Uterus (tissue), 4 donors: ENCODE results near the gene ZFAND3. TPM values are rescaled to one million over a fixed set of nuclear protein-coding genes. Genes with fewer than 3 reads are reported as not detected.
"Not testable (repeated sequence)": the region's sequence is repeated elsewhere in the genome, so short reads cannot be mapped to it uniquely, and the experiment has no call there.

Experiments used
- DNase-seq, 2 donors: peaks; one replicate each; pipeline ENCODE4 v3.0.0-alpha.2; 2019 to 2020
- H3K27ac ChIP-seq, 2 donors: fragments of 200-600 bp; sonication (generic); 1 replicate in 1 of 2; 2 replicates in 1 of 2; pipeline ENCODE4 v1.5.1; 2016 to 2018
- H3K27me3 ChIP-seq, 2 donors: fragments of 200-600 bp; sonication (generic); one replicate each; pipeline ENCODE4 v1.5.1; 2018 to 2019; ENCODE audit warnings: control low read depth in 1 of 2
- H3K36me3 ChIP-seq, 2 donors: fragments of 200-600 bp; sonication (generic); one replicate each; pipeline ENCODE4 v1.5.1; 2019; ENCODE audit warnings: control low read depth in 1 of 2
- H3K4me1 ChIP-seq, 2 donors: fragments of 200-600 bp; sonication (generic); one replicate each; pipeline ENCODE4 v1.5.1; 2018 to 2019; ENCODE audit warnings: control low read depth in 1 of 2
- H3K4me3 ChIP-seq, 2 donors: fragments of 200-600 bp; sonication (generic); 1 replicate in 1 of 2; 2 replicates in 1 of 2; pipeline ENCODE4 v1.5.1; 2018 to 2019; ENCODE audit warnings: mild to moderate bottlenecking in 1 of 2
- H3K9me3 ChIP-seq, 2 donors: fragments of 200-600 bp; sonication (generic); one replicate each; pipeline ENCODE4 v1.5.1; 2019; ENCODE audit warnings: control low read depth in 1 of 2
- POLR2A ChIP-seq, 2 donors: fragments of 450-650 bp; IDR thresholded peaks; one replicate each; pipeline ENCODE4 v1.6.1; 2016; ENCODE audit warnings: antibody characterized with exemption in 2 of 2, mild to moderate bottlenecking in 1 of 2, moderate library complexity in 1 of 2
- intact Hi-C: fragments of 100-400 bp; cut with DNase I; formaldehyde crosslinking; loops from one replicate; pipeline ENCODE4 v1.15.1; 2023; ENCODE audit warnings: low total_unique reads
- total RNA-seq, 4 donors: library from RNA; depleted of rRNA in 3 of 4; stranded (reverse); fragments of >200 nt in 3 of 4; gene quantifications; one replicate each; pipeline versions ENCODE4 v1.1.0 to v1.2.4, GENCODE V29; 2014 to 2023
- TF ChIP-seq, protein P1 (sequence below), 4 experiments: fragments of 200-600 bp in 2 of 4; fragments of 450-650 bp in 2 of 4; sonication (generic) in 2 of 4; IDR thresholded peaks; one replicate each; pipeline ENCODE4 v1.5.1; 2016 to 2019; ENCODE audit warnings: antibody characterized with exemption in 4 of 4, mild to moderate bottlenecking in 2 of 4, moderate library complexity in 1 of 4
- donor health status: DM: yes; HTN: yes; CAD: no.

Gene ZFAND3
- total RNA-seq, 4 donors from 2014 or later, result 5.0 to 81.9 (median 54.6) TPM

DNA sequence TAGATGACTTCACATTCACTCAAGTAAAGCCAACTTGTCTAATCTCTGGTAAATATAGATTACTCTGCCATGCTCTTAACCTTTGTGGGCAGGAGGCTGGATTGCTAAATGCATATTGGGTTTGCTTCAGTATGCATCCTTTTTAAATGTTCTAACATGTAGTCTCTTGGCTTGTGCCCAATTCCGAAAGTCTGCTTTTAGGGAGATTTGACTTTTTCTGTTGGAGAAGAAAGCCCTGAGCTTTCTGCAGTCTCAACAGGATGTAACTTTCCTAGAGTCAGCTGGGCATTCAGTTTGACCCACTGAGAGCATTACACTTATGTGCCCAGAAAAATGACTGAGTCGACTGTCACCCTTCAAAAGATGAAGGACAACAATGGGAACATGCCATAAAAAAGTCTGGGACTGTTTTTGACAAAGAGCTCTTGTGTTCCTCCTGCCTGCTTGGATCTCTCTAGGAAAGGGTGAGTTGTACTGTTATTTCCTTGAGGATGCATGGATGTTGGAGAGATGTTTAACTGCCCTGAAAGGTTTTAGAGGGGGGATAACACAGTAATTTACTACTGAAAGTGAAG, 299.4 kb downstream of the ZFAND3 start:
- H3K4me3 ChIP-seq, result no peak overlapping the region
- no peaks in the 10 kb centered on the region for H3K9me3 ChIP-seq
- no peaks in the 10 kb centered on the region for H3K36me3 ChIP-seq
- no peaks in the 10 kb centered on the region for H3K27me3 ChIP-seq
- intact Hi-C loops, result no loop called here
- DNase-seq, result no peak
- TF ChIP-seq, protein P1, sequence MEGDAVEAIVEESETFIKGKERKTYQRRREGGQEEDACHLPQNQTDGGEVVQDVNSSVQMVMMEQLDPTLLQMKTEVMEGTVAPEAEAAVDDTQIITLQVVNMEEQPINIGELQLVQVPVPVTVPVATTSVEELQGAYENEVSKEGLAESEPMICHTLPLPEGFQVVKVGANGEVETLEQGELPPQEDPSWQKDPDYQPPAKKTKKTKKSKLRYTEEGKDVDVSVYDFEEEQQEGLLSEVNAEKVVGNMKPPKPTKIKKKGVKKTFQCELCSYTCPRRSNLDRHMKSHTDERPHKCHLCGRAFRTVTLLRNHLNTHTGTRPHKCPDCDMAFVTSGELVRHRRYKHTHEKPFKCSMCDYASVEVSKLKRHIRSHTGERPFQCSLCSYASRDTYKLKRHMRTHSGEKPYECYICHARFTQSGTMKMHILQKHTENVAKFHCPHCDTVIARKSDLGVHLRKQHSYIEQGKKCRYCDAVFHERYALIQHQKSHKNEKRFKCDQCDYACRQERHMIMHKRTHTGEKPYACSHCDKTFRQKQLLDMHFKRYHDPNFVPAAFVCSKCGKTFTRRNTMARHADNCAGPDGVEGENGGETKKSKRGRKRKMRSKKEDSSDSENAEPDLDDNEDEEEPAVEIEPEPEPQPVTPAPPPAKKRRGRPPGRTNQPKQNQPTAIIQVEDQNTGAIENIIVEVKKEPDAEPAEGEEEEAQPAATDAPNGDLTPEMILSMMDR (IDR thresholded peaks at IDR 0.05), result no peak
- TF ChIP-seq POLR2A (IDR thresholded peaks at IDR 0.05), result no peak
- H3K4me1 ChIP-seq, result no peaks in the 10 kb centered on the region
- no peak overlapping the region for H3K27ac ChIP-seq

DNA sequence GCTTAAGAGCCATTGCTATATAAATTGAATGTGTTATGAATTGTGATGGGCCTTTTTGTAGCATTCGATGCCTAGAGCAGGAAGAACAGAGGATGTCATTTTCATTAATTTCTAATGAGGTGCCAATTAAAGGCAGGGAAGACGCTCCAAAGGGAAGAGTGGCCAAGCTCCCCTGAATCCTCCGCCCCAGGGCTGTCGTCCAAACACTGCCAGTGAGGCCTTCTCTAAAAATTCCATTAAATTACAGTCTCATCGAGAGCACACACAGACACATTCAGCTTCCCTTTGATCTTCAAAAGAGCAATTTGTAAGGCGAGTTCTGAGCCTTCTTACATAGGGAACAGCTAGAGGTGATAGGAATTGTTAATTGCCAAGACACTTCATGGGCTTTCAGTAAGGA, 300.0 kb downstream of the ZFAND3 start:
- Histone ChIP-seq H3K27me3 (no peaks in the 10 kb centered on the region), H3K27ac (no peak overlapping the region), H3K36me3 (no peaks in the 10 kb centered on the region), H3K9me3 (no peaks in the 10 kb centered on the region), H3K4me1 (no peaks in the 10 kb centered on the region), H3K4me3 (no peak overlapping the region)
- no peak for DNase-seq
- TF ChIP-seq, protein P1 (IDR thresholded peaks at IDR 0.05), result no peak
- TF ChIP-seq POLR2A (IDR thresholded peaks at IDR 0.05), result no peak
- intact Hi-C loops, result no loop called here

DNA sequence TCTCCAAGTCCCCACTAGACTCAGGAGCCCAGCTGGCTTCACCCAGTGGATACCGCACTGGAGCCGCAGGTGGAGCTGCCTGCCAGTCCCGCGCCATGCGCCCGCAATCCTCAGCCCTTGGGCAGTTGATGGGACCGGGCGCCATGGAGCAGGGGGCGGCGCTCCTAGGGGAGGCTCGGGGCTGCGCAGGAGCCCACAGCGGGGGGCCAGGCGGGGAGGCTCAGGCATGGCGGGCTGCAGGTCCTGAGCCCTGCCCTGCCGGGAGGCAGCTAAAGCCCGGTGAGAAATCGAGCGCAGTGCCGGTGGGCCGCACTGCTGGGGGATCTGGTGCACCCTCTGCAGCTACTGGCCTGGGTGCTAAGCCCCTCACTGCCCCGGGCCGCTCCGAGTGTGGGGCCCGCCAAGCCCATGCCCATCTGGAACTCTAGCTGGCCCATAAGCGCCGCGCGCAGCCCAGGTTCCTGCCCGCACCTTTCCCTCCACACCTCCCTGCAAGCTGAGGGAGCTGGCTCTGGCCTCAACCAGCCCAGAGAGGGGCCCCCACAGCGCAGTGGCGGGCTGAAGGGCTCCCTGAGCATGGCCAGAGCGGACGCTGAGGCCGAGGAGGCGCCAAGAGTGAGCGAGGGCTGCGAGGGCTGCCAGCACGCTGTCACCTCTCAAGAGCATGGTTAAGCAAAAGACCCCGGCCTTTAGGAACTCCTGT, 304.8 kb downstream of the ZFAND3 start:
- DNase-seq, H3K36me3 ChIP-seq, intact Hi-C loops, H3K27ac ChIP-seq, H3K27me3 ChIP-seq, H3K4me1 ChIP-seq, H3K4me3 ChIP-seq, H3K9me3 ChIP-seq: not testable (repeated sequence)

DNA sequence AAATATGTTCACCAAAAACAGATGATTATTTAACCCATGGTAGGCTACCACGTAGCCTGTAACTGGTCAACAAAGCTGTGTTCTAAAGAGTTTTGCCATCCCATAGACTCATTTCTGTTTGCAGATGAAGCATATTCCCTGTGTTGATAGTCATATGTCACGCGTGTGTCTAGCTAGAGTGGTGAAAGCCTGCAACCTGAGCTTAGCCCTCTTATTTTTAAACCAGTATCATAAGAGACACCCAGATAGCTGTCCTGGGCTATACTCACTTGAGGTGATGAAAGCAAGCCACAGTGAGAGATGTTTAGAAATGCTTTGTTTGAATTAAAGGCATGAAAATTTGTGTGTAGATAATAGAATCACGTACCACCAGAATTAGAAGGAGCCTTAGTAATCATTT, 307.8 kb downstream of the ZFAND3 start:
- TF ChIP-seq, protein P1 (IDR thresholded peaks at IDR 0.05), result no peak
- TF ChIP-seq POLR2A (IDR thresholded peaks at IDR 0.05), result no peak
- H3K27me3 ChIP-seq, result no peaks in the 10 kb centered on the region
- H3K4me3 ChIP-seq, result no peak overlapping the region
- no peak overlapping the region for H3K27ac ChIP-seq
- DNase-seq, result no peak
- no peaks in the 10 kb centered on the region for H3K36me3 ChIP-seq
- intact Hi-C loops, result no loop called here
- H3K4me1 ChIP-seq, result no peaks in the 10 kb centered on the region
- no peaks in the 10 kb centered on the region for H3K9me3 ChIP-seq

DNA sequence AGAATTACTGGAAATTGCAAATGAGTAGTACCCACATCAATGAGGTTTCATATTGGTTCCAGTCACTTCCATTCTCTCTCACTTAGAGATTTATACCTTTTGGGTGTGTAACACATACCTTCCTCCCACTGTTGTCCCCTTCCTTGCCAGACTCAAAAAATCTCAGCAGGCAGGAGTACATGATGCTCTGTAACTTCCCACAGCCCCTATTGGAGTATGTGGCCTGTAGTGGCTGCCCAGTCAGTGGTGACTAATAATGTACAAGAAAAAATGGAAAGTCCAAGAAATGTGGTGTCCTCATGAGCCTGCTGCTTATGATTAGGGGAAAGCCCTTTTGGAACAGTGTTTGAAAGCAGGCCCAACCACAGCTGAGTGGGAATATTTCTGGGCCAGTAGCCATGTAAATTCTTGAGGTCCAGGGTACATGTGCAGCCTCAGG, 312.0 kb downstream of the ZFAND3 start:
- no peak for TF ChIP-seq POLR2A (IDR thresholded peaks at IDR 0.05)
- TF ChIP-seq, protein P1 (IDR thresholded peaks at IDR 0.05), result no peak
- Histone ChIP-seq H3K4me1 (no peaks in the 10 kb centered on the region), H3K27ac (no peak overlapping the region), H3K9me3 (no peaks in the 10 kb centered on the region), H3K27me3 (no peaks in the 10 kb centered on the region), H3K36me3 (no peaks in the 10 kb centered on the region), H3K4me3 (no peak overlapping the region)
- intact Hi-C loops, result no loop called here
- no peak for DNase-seq
